ENCODE measurements around the gene MAMDC4.
"Not testable (repeated sequence)": the region's sequence is repeated elsewhere in the genome, so short reads cannot be mapped to it uniquely, and the experiment has no call there.

The MAMDC4 gene

DNA sequence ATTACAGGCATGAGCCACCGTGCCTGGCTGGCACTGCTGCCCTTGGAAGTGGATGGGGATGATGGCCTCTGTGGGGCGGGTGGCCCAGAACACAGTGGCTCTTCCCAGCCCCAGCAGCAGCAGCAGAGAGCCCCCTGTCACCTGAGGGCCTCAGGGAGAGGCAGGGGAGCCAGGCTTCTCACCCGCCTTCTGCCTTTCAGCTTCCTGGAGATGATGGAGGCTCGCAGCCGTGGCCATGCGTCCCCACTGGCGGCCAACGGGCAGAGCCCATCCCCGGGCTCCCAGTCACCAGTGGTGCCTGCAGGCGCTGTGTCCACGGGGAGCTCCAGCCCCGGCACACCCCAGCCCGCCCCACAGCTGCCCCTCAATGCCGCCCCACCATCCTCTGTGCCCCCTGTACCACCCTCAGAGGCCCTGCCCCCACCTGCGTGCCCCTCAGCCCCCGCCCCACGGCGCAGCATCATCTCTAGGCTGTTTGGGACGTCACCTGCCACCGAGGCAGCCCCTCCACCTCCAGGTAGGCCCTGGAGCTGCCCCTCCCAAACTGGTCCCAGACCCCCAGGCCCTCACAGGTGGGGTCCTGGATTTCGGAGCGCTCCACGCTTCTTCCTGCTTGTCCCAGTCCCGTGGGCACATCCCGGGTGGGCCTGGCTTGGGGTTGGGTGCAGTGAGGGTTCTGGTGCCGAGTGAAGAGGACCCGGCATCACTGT is 14.8 kb upstream of the MAMDC4 start:
- TF ChIP-seq, protein P1, sequence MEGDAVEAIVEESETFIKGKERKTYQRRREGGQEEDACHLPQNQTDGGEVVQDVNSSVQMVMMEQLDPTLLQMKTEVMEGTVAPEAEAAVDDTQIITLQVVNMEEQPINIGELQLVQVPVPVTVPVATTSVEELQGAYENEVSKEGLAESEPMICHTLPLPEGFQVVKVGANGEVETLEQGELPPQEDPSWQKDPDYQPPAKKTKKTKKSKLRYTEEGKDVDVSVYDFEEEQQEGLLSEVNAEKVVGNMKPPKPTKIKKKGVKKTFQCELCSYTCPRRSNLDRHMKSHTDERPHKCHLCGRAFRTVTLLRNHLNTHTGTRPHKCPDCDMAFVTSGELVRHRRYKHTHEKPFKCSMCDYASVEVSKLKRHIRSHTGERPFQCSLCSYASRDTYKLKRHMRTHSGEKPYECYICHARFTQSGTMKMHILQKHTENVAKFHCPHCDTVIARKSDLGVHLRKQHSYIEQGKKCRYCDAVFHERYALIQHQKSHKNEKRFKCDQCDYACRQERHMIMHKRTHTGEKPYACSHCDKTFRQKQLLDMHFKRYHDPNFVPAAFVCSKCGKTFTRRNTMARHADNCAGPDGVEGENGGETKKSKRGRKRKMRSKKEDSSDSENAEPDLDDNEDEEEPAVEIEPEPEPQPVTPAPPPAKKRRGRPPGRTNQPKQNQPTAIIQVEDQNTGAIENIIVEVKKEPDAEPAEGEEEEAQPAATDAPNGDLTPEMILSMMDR (IDR thresholded peaks at IDR 0.05; ENCODE audit: extremely low read depth, insufficient read depth, missing control alignments), result no peak
- in situ Hi-C loops (cut with MboI; ENCODE audit: low pct_unique_long_range_greater_than_20kb, low sequenced_read_pairs, unreplicated experiment), result no loop called here
- no peak for DNase-seq (ENCODE audit: low spot score)

DNA sequence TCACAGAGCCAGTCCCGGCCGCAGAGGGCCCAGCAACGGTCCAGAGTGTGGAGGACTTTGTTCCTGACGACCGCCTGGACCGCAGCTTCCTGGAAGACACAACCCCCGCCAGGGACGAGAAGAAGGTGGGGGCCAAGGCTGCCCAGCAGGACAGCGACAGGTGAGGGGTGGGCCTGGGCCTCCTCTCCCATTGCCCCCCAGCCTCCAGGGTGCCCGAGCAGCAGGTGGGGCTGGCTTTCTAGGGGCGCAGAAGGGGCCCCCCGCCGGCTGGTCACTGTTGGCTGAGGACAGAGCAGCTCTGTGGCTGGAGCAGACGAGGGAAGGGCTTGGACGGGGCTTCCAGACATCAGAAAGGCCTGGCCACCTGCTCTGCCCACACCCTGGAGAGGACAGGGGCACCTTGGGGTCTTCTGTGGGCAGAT is 14.3 kb upstream of the MAMDC4 start:
- DNase-seq (ENCODE audit: low spot score); in situ Hi-C loops (cut with MboI; ENCODE audit: low pct_unique_long_range_greater_than_20kb, low sequenced_read_pairs, unreplicated experiment): not testable (repeated sequence)

DNA sequence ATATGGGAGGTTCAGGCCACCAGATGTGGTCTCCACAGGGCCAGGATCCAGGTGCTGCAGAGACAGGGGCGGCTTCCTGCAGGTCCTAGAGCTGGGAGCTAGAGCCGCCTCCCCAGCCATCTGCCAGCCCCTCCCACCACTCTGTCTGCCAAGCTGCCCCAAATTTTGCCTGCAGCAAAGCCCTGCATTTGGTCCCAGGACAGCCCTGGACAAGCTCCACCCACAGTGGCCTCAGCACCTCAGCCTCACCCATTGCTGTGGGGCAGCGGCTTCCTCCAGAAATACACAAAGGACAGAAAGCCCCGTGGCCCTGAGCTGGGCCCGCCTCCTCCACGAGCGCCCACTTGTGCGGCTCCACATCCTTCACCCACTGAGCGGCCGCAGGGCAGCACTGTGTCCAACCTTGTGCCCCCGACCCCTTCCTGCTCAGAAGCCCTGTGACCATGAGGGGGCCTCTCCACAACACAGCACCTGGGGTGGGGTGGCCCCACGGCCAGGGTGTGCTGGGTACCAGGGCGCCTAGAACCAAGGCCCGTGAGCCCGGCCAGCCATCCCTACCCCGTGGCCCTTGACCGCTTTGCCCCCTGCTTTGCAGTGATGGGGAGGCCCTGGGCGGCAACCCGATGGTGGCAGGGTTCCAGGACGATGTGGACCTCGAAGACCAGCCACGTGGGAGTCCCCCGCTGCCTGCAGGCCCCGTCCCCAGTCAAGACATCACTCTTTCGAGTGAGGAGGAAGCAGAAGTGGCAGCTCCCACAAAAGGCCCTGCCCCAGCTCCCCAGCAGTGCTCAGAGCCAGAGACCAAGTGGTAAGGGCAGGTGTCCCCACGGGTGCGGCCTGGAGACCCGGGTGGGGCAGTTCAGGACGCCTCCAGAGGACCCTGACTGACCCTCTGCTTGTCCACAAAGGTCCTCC is 13.6 kb upstream of the MAMDC4 start:
- in situ Hi-C loops (cut with MboI; ENCODE audit: low pct_unique_long_range_greater_than_20kb, low sequenced_read_pairs, unreplicated experiment), result no loop called here
- TF ChIP-seq, protein P1 (IDR thresholded peaks at IDR 0.05; ENCODE audit: extremely low read depth, insufficient read depth, missing control alignments), result no peak
- no peak for DNase-seq (ENCODE audit: low spot score)

DNA sequence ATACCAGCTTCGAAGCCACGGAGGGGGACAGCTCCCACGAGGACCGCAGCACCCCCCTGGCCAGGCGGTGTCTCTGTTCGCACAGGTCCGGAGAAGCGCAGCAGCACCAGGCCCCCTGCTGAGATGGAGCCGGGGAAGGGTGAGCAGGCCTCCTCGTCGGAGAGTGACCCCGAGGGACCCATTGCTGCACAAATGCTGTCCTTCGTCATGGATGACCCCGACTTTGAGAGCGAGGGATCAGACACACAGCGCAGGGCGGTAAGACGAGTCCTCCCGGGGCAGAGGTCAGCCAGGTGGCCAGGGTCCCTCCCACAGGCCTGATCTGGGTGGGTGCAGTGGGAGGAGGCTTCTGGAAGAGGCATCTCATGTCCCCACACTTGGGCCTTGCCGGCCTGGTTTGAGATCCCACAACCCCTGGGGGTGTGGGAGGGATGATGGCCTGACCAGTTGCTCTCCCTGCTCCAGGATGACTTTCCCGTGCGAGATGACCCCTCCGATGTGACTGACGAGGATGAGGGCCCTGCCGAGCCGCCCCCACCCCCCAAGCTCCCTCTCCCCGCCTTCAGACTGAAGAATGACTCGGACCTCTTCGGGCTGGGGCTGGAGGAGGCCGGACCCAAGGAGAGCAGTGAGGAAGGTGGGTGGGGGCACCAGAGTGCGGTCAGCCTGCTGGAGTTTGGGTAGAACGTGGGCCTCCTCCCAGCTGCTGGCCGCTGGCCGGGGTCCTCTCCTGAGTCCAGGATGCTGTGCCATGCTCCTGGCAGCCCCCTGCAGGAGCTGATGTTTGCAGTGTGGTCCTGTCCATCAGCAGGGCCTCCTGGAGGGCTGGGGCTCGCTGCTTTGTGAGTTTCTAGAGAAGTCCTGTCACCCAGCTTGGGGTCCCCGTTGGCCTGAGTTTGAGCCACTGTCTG is 12.7 kb upstream of the MAMDC4 start:
- in situ Hi-C loops (cut with MboI; ENCODE audit: low pct_unique_long_range_greater_than_20kb, low sequenced_read_pairs, unreplicated experiment), result no loop called here
- TF ChIP-seq, protein P1 (IDR thresholded peaks at IDR 0.05; ENCODE audit: extremely low read depth, insufficient read depth, missing control alignments), result no peak
- no peak for DNase-seq (ENCODE audit: low spot score)

DNA sequence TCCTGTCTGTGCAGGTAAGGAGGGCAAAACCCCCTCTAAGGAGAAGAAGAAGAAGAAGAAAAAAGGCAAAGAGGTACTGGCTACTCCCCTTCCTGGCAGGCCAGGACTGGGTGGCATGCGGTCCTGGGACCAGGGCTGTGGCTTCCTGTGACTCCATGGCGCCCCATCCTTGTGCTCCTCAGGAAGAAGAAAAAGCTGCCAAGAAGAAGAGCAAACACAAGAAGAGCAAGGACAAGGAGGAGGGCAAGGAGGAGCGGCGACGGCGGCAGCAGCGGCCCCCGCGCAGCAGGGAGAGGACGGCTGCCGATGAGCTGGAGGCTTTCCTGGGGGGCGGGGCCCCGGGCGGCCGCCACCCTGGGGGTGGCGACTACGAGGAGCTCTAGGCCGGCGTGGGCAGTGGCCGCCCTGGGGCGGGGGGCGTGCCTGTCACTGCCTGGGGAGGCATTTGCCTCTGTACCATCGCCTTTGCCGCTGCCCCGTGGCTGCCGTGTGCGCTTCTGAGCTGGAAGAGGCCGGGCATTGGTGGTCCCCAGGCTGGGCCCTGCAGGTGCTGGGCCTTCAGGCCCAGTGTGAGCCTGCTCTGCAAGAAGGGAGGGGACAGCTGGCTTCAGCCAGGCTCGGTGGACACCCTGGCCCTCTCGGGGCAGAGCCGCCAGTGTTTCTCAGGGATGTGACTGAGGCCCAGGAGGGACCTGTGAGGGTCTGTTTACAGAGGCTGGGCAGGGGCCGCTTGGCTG is 11.8 kb upstream of the MAMDC4 start:
- in situ Hi-C loops (cut with MboI; ENCODE audit: low pct_unique_long_range_greater_than_20kb, low sequenced_read_pairs, unreplicated experiment), result no loop called here
- DNase-seq (ENCODE audit: low spot score), result no peak
- TF ChIP-seq, protein P1 (IDR thresholded peaks at IDR 0.05; ENCODE audit: extremely low read depth, insufficient read depth, missing control alignments), result no peak

DNA sequence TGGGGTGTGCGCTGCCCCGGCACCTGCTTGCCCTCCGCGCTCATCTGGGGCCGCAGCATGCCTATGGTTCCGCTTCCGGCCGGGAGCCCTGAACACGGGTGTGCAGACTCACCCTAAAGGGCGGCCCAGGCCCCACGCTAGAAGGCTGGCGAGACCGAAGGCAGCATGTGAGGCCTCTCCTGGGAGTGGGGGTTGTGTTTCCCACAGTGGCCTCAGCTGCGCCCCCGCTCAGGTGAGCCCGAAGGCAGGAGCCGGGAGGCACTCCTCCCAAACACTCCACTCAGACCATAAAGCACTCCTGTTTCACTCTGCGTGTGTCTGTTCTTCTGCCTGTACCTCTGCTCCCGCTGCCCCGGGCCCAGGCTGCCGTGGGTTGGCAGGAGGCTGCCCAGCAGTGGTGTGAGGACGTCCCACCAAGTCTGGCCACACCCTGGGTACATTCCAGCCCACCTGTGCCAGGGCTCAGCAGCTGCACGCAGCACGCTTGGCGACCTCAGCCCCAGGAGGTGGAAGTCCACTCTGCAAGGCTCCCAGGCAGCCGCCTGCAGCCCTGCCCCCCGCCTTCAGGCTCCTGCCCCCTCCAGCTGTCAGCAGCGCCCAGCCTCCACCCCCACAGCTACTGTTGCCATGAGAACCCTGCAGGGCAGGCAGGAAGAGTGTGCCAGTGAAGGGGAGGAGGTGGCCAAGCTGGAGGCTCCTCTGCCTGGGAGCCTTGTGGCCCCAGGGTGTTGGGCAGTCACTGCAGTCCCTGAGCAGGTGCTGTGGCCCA is 11.1 kb upstream of the MAMDC4 start:
- TF ChIP-seq, protein P1 (IDR thresholded peaks at IDR 0.05; ENCODE audit: extremely low read depth, insufficient read depth, missing control alignments), result no peak
- DNase-seq (ENCODE audit: low spot score), result no peak
- in situ Hi-C loops (cut with MboI; ENCODE audit: low pct_unique_long_range_greater_than_20kb, low sequenced_read_pairs, unreplicated experiment), result no loop called here

DNA sequence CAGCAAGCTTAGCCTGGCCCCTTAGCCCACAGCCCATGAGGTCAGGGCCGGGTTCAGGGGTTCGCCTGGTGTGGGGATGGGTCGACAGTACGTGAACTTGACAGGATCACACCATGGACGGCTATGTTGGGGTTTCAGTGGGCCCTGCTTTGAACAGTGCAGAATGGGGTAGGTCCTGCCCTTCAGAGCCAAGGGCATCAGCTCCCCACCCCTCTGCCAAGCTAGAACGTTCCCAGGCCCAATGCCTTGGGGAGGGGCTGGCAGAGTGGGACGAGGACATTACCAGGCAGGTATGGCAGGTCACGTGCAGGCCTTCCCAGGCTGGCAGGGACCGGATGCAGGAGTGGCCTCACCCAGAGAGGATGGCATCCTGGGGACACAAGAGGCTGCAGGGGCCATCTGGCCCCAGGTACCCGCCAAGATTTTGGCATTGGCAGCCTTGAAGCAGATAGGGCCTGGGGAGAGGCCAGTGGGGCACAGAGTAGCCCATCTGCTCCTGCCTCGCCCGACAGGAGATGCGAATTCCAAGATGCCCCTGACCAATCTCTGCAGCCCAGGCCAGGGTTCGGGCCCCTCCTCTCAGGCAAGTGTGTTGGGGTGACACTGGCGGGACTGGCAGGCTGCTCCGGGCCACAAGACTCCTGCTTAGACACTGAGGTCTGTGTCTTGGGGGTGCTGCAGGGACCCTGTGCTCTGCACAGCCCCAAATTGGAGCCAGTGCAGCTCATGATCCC is 10.3 kb upstream of the MAMDC4 start:
- DNase-seq (ENCODE audit: low spot score); in situ Hi-C loops (cut with MboI; ENCODE audit: low pct_unique_long_range_greater_than_20kb, low sequenced_read_pairs, unreplicated experiment): not testable (repeated sequence)

All from GM13977 (cell line).